Measurements from ENCODE around the gene ZNF3. TPM values are rescaled to one million over a fixed set of nuclear protein-coding genes. Genes with fewer than 3 reads are reported as not detected.

The ZNF3 gene
- total and polyA plus RNA-seq, 9 of the 15 experiments (the other 6 are each of a cell fraction or from before 2014, with no cell fraction given): 30.0 to 64.9 (median 51.5) TPM

- no peak for TF ChIP-seq ARID4B (CRISPR knock-in tag; IDR thresholded peaks at IDR 0.05)
- TF ChIP-seq SFPQ (IDR thresholded peaks at IDR 0.05; ENCODE audit: low read depth, low read length): no peak
- no peak for TF ChIP-seq KDM4B (IDR thresholded peaks at IDR 0.05; ENCODE audit: borderline replicate concordance in 2 of 2, low read depth in 1 of 2)
- no peak for TF ChIP-seq SP2 (IDR thresholded peaks at IDR 0.05; ENCODE audit: extremely low read depth, low read depth, low read length, poor library complexity, severe bottlenecking)
- no peak for TF ChIP-seq ZBED1 (IDR thresholded peaks at IDR 0.05)
- TF ChIP-seq FOXM1 (IDR thresholded peaks at IDR 0.05; ENCODE audit: low read depth): no peak
- TF ChIP-seq FOXM1 (CRISPR knock-in tag; IDR thresholded peaks at IDR 0.05; ENCODE audit: low read depth): no peak
- no peak for TF ChIP-seq NFATC3 (IDR thresholded peaks at IDR 0.05)
- no peak for TF ChIP-seq MNT (conservative IDR thresholded peaks at IDR 0.05)
- TF ChIP-seq MED1 (CRISPR knock-in tag; IDR thresholded peaks at IDR 0.05; ENCODE audit: borderline replicate concordance): no peak
- no peak for TF ChIP-seq CAMTA2 (CRISPR knock-in tag; conservative IDR thresholded peaks at IDR 0.05)
- 0 out of 2 replicates have a peak, but pooled peaks have one; percentile 57 for TF ChIP-seq PREB (CRISPR knock-in tag; IDR thresholded peaks at IDR 0.05)
- TF ChIP-seq CREB5 (CRISPR knock-in tag; IDR thresholded peaks at IDR 0.05): no peak
- TF ChIP-seq PML (IDR thresholded peaks at IDR 0.05; ENCODE audit: low read length): no peak
- TF ChIP-seq RCOR1 (IDR thresholded peaks at IDR 0.05; ENCODE audit: borderline replicate concordance in 1 of 2, low read depth in 2 of 2, low read length in 2 of 2): 0 out of 4 replicates have a peak, but pooled peaks of 1 of the 2 experiments have one; percentile 24
Observed at GRCh38 chr7:100120733-100121036, 39.2 kb upstream of the ZNF3 start (continued).
